ENCODE measurements around the gene IFI27L2.
"Not testable (repeated sequence)": the region's sequence is repeated elsewhere in the genome, so short reads cannot be mapped to it uniquely, and the experiment has no call there.

Gene IFI27L2

DNA sequence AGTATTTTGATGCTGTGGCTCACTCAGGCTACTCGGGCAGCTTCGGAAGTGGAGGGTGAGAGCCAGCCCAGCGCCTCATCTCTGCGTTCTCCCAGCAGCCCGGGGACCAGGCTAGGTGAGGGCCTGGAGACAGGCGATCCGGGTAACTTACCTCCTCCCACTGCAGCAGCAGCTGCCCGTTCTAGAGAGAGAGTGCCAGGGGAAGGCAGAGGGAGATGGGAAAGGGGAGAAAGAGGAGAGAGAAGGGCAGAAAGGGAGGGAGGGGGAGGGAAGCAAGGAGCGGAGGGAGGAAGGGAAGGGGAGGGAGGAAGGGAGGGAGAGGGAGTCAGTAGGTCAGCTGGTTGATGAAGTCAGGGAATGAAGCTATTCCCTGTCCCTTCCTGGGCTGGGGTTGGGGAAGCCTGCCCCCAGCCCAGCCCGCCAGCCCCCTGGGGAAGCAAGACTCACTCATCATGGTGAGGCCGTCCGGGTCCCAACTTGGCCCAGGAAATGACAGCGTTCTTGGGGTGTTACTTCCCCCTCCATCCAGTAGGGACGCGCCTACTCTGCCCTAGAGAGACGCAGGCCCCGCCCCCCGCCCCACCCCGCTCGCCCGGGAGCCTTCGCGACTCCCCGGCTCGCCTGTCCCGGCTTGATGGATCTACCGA, at the start of gene IFI27L2:
Gene IFI27L2, minus strand, starts transcription at position 494 of the 647 bp plus-strand sequence. Its CDS starts 40 bp downstream, at position 454.
- peak; percentile 91 for DNase-seq (ENCODE audit: low spot score)

GRCh38 chr14:94177806-94178205, 48.4 kb upstream of the IFI27L2 start:
- DNase-seq (ENCODE audit: low spot score) = no peak

DNA sequence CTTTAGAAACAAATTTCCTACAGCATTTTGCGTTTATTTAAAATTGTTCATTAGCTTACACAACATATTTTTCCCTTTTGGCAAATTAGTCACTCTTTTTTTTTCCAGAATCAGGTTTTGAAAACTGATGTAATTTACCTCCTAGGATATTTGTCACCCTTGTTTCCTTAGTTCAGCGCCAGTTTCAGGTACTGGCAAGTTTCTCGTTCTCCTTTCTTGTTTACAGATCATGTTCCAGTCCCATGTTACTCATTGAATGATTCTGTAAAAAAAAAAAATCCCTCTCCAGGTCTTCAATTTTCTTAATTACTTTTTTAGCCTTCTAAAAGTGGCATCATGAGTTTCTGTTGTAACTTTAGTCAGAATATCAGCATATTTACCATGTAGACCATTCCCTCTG, 47.4 kb upstream of the IFI27L2 start:
- no peak for DNase-seq (ENCODE audit: low spot score)

GRCh38 chr14:94175747-94176146, 46.3 kb upstream of the IFI27L2 start:
- no peak for DNase-seq (ENCODE audit: low spot score)

GRCh38 chr14:94175011-94175745, 45.8 kb upstream of the IFI27L2 start:
- no peak for DNase-seq (ENCODE audit: low spot score)

DNA sequence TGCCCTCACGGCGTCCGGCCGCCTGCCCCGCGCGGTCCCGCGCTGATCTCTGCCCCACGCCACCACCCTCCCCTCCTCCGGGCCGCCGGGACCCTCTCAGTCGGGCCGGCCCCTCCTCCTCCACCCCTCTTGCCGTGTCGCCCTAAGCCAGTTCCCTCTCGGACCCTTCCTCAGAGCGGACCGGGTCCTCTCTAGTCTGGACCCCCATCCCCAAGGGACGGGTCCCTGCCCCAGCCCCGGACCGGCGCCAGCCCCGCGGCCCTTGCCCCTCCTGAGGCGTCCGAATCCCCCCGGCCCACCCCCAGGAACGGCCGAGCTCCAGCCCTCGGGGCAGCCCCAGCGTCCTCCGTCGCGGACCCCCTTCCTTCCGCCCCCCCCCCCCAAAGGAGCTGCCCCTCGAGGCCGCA, 45.2 kb upstream of the IFI27L2 start:
- DNase-seq (ENCODE audit: low spot score) = no peak

- peak; percentile 88 for DNase-seq (ENCODE audit: low spot score)
Observed at GRCh38 chr14:94173885-94174603, 44.6 kb upstream of the IFI27L2 start, which contains the start of gene PPP4R4. PPP4R4 (plus strand) TSS chr14:94174322; CDS start chr14:94174466, 144 bp downstream.

GRCh38 chr14:94173471-94173884, 44.1 kb upstream of the IFI27L2 start:
- no peak for DNase-seq (ENCODE audit: low spot score)

GRCh38 chr14:94172545-94172944, 43.1 kb upstream of the IFI27L2 start:
- DNase-seq (ENCODE audit: low spot score) = no peak

- peak; percentile 19 for DNase-seq (ENCODE audit: low spot score)
Observed at GRCh38 chr14:94171208-94171607, 41.8 kb upstream of the IFI27L2 start.

DNA sequence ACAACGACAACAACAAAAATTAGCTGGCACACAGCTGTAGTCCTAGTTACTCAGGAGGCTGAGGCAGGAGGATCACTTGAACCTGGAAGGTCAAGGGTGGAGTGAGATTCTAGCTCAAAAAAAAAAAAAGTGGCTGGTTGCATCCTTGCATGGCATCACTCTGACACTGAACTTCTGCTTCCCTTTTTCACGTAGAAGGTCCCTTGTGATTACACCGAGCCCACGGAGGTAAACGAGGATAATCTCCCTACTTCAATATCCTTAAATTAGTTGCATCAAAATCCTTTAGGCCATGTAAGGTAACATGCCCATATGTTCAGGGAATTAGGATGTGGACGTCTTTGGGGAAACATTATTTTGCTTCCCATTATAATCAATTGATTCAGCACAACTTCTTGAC, 40.7 kb upstream of the IFI27L2 start:
- no peak for DNase-seq (ENCODE audit: low spot score)

DNA sequence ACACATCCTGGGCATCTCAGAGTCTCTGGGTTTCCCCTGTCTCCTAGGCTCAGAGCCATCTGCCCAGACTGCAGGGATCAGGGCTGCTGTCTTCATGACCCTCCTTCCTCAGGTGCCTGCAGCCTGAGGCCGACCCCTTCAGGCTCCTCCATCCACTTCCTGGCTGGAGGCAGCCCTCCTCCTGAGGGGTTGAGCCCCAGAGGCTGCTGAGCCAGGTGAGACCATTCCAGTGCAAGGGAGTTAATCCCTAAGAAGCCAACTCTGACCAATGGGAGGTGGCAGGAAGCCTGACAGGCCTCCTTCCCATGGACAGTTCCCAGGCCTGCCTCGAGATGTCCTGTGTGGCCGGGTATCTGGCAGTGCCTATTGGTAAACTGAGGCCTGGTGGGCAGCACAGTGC, 36.3 kb upstream of the IFI27L2 start:
- no peak for DNase-seq (ENCODE audit: low spot score)

DNA sequence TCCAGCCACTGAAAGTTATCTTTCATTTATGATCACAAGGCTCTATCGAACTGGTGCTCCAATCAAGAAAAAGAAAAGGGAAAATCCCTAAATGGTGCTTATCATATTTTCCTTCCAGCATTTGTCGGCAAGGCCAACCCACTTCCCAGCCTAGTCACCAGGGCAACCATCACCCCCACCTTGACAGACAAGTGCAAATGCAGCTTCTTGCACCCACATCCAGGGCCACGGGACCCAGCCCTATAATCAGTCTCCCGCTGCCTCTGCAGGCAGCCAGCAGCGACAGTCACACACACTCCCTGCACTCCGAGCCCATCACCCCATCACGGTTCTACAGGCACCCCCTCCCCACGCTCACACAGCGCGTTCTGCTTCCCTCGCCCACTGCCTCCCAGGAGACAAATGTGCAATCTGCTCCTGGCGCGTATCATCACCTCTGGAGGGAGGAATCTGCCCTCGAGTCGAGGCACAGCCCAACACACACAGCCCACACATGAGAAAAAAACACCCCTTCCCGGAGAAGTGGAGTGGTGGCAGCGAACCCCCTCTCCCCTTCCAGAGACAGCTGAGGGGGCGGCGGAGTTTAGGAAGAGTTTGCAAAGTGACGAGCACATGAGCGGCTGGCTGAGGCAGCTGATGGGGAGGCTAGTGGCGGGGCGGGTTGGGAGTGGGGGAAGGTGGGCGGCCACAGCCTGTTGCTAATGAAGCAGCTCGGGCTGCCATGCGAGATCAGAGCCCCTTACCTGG, 35.5 kb upstream of the IFI27L2 start:
- DNase-seq (ENCODE audit: low spot score) = no peak

DNA sequence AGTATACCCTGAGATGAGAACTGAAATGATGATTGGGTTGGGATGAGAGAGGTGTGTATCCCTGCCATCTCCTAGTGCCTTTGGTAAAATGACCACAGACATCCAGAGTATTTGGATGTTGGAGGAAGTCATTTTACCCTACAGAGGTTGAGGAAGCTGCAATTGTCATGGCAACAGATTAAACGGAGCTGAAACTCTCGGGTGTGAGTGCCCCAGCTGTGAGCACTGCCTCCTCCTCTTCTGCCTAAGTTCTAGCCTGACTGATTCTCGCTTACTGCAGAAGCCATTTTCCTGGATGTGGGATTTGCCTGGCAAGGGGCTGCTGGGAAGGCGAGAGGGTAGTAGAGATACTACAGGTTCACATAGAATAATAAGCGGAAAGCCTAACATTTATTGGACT, 34.4 kb upstream of the IFI27L2 start:
- no peak for DNase-seq (ENCODE audit: low spot score)

DNA sequence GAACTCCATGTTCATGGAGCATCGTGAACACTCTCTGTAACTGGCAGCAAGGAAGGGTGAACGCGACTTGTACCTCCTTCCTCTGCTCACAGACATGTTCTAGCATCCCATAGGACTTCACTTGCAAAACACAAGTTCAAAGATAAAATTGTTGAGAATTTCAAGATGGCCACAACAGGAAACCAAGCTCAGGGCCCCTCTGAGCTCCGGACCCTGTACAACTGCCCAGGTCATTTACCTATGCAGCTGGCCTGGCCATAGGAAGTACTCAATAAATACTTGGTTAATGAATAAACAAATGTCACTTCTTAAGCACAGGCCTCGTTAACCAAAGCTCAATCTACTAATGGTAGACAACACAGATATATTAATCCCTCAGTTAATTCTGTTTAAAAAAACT, 33.1 kb upstream of the IFI27L2 start:
- no peak for DNase-seq (ENCODE audit: low spot score)

GRCh38 chr14:94161981-94162380, 32.6 kb upstream of the IFI27L2 start:
- no peak for DNase-seq (ENCODE audit: low spot score)

- no peak for DNase-seq (ENCODE audit: low spot score)
Observed at GRCh38 chr14:94161058-94161457, 31.7 kb upstream of the IFI27L2 start.

GRCh38 chr14:94158239-94158883, 29.0 kb upstream of the IFI27L2 start:
- no peak for DNase-seq (ENCODE audit: low spot score)

GRCh38 chr14:94157197-94157596, 27.8 kb upstream of the IFI27L2 start:
- no peak for DNase-seq (ENCODE audit: low spot score)

- not testable (repeated sequence) for DNase-seq (ENCODE audit: low spot score)
Observed at GRCh38 chr14:94156143-94156542, 26.7 kb upstream of the IFI27L2 start.

DNA sequence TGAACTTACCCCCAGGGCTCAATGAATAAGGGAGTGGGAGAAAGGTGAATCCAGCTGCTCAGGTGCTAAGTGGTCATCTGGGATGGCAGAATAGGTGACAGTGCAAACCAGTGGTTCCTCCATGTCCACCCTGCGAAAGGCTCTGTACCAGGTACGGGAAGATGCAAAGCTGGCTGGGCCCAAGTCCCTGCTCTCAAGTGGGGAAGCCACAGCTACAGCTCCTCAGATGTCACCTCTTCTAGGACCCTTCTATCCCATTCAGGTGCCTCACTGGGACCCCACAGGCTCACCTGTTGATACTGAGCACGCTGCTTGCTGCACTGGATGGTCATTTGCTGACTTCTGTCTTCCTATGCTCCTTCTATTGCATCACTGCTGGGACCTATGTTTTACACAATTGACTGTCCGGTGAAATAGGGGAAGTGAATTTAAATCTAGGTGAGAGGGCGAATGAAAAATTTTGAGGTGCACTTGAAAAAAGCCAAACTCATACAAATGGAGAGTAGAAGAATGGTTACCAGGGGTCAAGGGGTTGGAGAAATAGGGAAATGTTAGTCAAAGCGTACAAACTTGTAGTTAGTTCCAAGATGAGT, 24.4 kb upstream of the IFI27L2 start:
- no peak for DNase-seq (ENCODE audit: low spot score)

Measured in AG08395 (cell line).